Karpas-422 (cell line): ENCODE results near the gene HELB. TPM values are rescaled to one million over a fixed set of nuclear protein-coding genes. Genes with fewer than 3 reads are reported as not detected.
A peak's percentile ranks its signal among the peaks of the same experiment; 100 is the strongest.

Source experiments
- DNase-seq: peaks from one replicate; pipeline ENCODE4 v3.0.0-alpha.2; 2015
- H2AFZ ChIP-seq: fragments of 200-600 bp; sonication (generic); 2 replicates; pipeline ENCODE4 v1.6.1; 2014; ENCODE audit warnings: antibody characterized with exemption, low read length, mixed read lengths
- H3K27ac ChIP-seq: fragments of 200-600 bp; sonication (generic); 2 replicates; pipeline ENCODE4 v1.5.1; 2014; ENCODE audit warnings: mild to moderate bottlenecking, low read length, moderate library complexity
- H3K27me3 ChIP-seq: fragments of 200-600 bp; sonication (generic); 2 replicates; pipeline ENCODE4 v1.6.1; 2014; ENCODE audit warnings: low read length, mixed read lengths
- H3K36me3 ChIP-seq: fragments of 200-600 bp; sonication (generic); 2 replicates; pipeline ENCODE4 v1.6.1; 2014; ENCODE audit warnings: low read length, mixed read lengths; ENCODE audit not compliant: insufficient read depth
- H3K4me1 ChIP-seq: fragments of 200-600 bp; sonication (generic); 2 replicates; pipeline ENCODE4 v1.6.1; 2014; ENCODE audit warnings: mild to moderate bottlenecking, low read length, mixed read lengths
- H3K4me2 ChIP-seq: fragments of 200-600 bp; sonication (generic); 2 replicates; pipeline ENCODE4 v1.6.1; 2014; ENCODE audit warnings: low read length, low read depth, mild to moderate bottlenecking; ENCODE audit not compliant: poor library complexity, severe bottlenecking
- H3K4me3 ChIP-seq: fragments of 200-600 bp; sonication (generic); 2 replicates; pipeline ENCODE4 v1.5.1; 2014; ENCODE audit warnings: mild to moderate bottlenecking, antibody characterized with exemption, low read length, mixed read lengths
- H3K79me2 ChIP-seq: fragments of 200-600 bp; sonication (generic); 2 replicates; pipeline ENCODE4 v1.6.1; 2014; ENCODE audit warnings: mild to moderate bottlenecking, low read length, mixed read lengths
- H3K9ac ChIP-seq: fragments of 200-600 bp; sonication (generic); 2 replicates; pipeline ENCODE4 v1.6.0; 2014; ENCODE audit warnings: low read length
- H3K9me2 ChIP-seq: fragments of 200-600 bp; sonication (generic), shearing (Covaris generic); replicated peaks from 2 replicates; pipeline ENCODE4 v1.6.0; 2014; ENCODE audit warnings: mild to moderate bottlenecking, low read length, moderate library complexity; ENCODE audit not compliant: insufficient read depth
- H3K9me3 ChIP-seq: fragments of 300-700, 200-600 bp; sonication (generic); 2 replicates; pipeline ENCODE4 v1.6.1; 2014; ENCODE audit warnings: low read length, mixed read lengths
- H4K20me1 ChIP-seq: fragments of 200-600 bp; sonication (generic); 2 replicates; pipeline ENCODE4 v1.6.1; 2014; ENCODE audit warnings: mild to moderate bottlenecking, antibody characterized with exemption, low read length, low read depth; ENCODE audit not compliant: insufficient read depth
- total RNA-seq: library from RNA; depleted of rRNA; stranded (reverse); fragments of >200 nt; shearing (Covaris generic); gene quantifications from 2 replicates; pipeline ENCODE4 v1.2.3, GENCODE V29; 2014; ENCODE audit warnings: low replicate concordance

HELB gene
- total RNA-seq, 1 experiment from 2014 or later, result 7.7 TPM

DNA sequence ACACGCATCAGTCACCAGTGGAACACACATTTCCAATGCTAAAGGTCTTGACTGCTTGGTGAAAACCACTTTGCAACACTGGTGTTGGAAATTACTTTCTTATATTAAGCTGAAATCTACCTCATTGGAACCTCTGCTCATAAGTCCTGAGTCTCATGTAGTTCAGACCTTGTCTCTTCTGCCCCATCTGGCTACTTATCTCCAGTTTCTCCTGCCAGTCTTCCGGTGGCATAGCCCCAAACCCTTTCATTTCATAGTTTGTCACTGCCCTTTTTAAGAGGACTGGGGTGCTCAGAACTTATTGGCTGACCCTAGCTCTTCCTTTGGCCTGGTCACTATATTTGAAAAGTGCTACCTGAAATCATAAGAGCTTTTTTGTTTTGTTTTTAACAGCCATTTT lies 43.7 kb downstream of the HELB start:
- no peak overlapping the region for H3K4me2 ChIP-seq
- H3K9ac ChIP-seq, result no peak overlapping the region
- H3K4me1 ChIP-seq, result no peaks in the 10 kb centered on the region
- H4K20me1 ChIP-seq, result no peaks in the 10 kb centered on the region
- H3K27ac ChIP-seq, result no peak overlapping the region
- H3K4me3 ChIP-seq, result no peak overlapping the region
- H3K36me3 ChIP-seq, result no peaks in the 10 kb centered on the region
- H3K9me3 ChIP-seq, result no peaks in the 10 kb centered on the region
- no peak overlapping the region for H2AFZ ChIP-seq
- no peaks in the 10 kb centered on the region for H3K79me2 ChIP-seq
- H3K27me3 ChIP-seq, result no peaks in the 10 kb centered on the region
- no peaks in the 10 kb centered on the region for H3K9me2 ChIP-seq
- DNase-seq, result no peak

DNA sequence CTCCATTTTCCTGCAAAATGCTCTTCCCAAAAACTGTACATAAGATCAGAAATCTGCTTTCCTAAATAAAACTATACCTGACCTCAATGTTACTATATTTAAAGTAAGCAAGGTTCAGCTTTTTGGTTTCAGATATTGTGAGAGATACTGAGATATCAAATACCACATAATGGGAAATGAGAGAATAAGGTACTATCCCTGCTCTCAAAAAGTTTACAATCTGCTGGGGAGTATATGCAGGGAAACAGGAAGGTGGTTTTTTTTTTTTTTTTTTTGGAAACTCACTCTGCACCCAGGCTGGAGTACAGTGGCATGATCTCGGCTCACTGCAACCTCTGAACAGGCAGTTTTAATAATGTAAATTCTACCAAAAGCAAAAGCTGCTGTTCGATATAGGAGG lies 49.0 kb downstream of the HELB start:
- Histone ChIP-seq H3K9me3 (no peaks in the 10 kb centered on the region), H3K4me3 (no peak overlapping the region), H3K9ac (no peak overlapping the region), H3K79me2 (no peaks in the 10 kb centered on the region), H3K36me3 (no peaks in the 10 kb centered on the region), H3K9me2 (no peaks in the 10 kb centered on the region), H3K27ac (no peak overlapping the region), H3K4me2 (no peak overlapping the region), H2AFZ (no peak overlapping the region), H3K27me3 (no peaks in the 10 kb centered on the region), H3K4me1 (0 out of 2 replicates have a peak, but pooled peaks cover 3% of the 10 kb centered on the region), H4K20me1 (no peaks in the 10 kb centered on the region)
- DNase-seq, result no peak

DNA sequence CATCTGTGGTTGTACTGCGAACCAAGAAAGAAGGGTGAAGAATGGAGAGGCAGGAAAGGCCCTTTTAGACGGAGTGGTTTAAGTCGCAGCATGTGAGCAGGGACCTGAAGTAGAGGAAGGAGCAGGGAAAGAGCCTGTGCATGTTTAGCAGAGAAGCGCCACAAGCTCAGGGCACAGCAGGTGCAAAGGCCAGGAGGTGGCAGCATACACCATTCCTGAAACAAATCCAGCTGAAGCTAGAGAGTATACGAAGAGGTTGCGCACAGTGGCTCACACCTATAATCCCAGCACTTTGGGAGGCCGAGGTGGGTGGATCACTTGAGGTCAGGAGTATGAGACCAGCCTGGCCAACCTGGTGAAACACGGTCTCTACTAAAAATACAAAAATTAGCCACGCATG lies 49.9 kb downstream of the HELB start:
- Histone ChIP-seq H3K9me2 (no peaks in the 10 kb centered on the region), H4K20me1 (no peaks in the 10 kb centered on the region), H3K27me3 (no peaks in the 10 kb centered on the region), H3K4me2 (no peak overlapping the region), H3K4me3 (no peak overlapping the region), H2AFZ (no peak overlapping the region), H3K79me2 (no peaks in the 10 kb centered on the region), H3K4me1 (0 out of 2 replicates have a peak, but pooled peaks cover 3% of the 10 kb centered on the region), H3K36me3 (no peaks in the 10 kb centered on the region), H3K9me3 (no peaks in the 10 kb centered on the region), H3K27ac (no peak overlapping the region), H3K9ac (no peak overlapping the region)
- peak; percentile 72 for DNase-seq

DNA sequence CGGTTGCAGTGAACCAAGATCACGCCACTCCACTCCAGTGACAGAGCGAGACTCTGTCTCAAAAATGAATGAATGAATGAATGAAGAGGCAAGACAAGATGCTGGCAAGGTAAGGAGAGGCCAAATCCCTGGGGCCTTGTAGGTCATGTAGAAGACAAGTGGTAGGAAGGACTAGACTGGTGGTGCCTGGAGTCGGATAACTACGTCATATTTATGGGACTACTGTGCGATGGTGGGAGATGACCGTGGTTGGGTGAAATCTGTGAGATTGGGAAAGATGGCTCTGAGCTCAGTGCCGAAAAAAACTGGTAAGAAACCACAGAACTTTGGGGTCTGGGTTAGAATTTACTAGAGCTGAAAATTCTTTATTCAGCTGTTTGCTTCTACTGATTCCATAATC lies 50.6 kb downstream of the HELB start:
- Histone ChIP-seq H3K9me2 (no peaks in the 10 kb centered on the region), H3K9ac (no peak overlapping the region)

DNA sequence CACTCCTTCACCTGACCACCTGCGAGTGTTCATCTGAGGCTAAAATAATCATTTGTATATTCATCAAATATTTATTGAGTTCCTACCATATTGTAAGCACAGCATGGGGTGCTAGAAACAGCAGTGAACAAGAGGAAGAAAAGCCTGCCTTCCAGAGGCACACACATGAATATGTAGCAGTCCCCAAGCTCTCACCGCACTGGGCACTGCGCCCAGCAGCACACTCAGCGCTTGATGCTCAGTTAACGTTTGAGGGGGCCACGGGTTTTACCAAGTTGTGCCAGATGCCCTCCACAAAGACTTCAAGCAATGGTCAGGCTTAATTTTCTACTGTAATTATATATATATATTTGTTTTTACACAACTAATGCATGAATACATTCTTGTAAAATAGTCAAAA lies 52.0 kb downstream of the HELB start:
- H3K9ac ChIP-seq, result no peak overlapping the region
- H3K4me2 ChIP-seq, result no peak overlapping the region
- H3K79me2 ChIP-seq, result no peaks in the 10 kb centered on the region

More for the DNA sequence above, 50.6 kb downstream of the HELB start:
- H3K27ac ChIP-seq, result no peak overlapping the region
- no peaks in the 10 kb centered on the region for H3K9me3 ChIP-seq
- no peak for DNase-seq
- 0 out of 2 replicates have a peak, but pooled peaks cover 3% of the 10 kb centered on the region for H3K4me1 ChIP-seq
- H2AFZ ChIP-seq, result no peak overlapping the region
- H4K20me1 ChIP-seq, result no peaks in the 10 kb centered on the region
- no peaks in the 10 kb centered on the region for H3K27me3 ChIP-seq
- H3K36me3 ChIP-seq, result no peaks in the 10 kb centered on the region
- no peak overlapping the region for H3K4me3 ChIP-seq
- H3K79me2 ChIP-seq, result no peaks in the 10 kb centered on the region
- H3K4me2 ChIP-seq, result no peak overlapping the region

DNA sequence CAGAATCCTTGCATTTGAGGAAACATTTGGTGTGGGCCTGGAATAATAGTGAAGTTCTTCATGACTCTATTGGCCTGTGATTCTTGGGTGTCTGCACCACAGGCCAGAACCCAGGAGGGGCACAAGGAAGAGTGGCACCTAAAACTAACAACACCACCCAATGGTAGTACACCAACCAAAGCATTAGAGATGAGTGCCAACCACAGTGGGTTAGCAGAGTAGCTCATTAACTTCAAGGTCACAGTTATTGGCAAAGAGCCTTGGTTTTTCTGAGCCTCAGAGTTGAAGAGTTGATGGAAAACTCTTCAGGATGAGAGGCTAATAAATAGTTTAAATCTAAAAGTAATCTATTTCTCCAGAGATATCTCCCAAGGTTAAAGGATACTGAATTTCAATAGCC lies 57.0 kb downstream of the HELB start:
- H3K4me2 ChIP-seq, result no peak overlapping the region
- H3K4me1 ChIP-seq, result no peaks in the 10 kb centered on the region
- H3K9me2 ChIP-seq, result no peaks in the 10 kb centered on the region
- no peak overlapping the region for H3K9ac ChIP-seq
- H3K27ac ChIP-seq, result no peak overlapping the region
- H3K27me3 ChIP-seq, result no peaks in the 10 kb centered on the region
- H2AFZ ChIP-seq, result no peak overlapping the region
- H3K36me3 ChIP-seq, result no peaks in the 10 kb centered on the region
- H4K20me1 ChIP-seq, result no peaks in the 10 kb centered on the region
- no peak for DNase-seq
- H3K4me3 ChIP-seq, result no peak overlapping the region
- no peaks in the 10 kb centered on the region for H3K79me2 ChIP-seq
- no peaks in the 10 kb centered on the region for H3K9me3 ChIP-seq

More for the DNA sequence above, 52.0 kb downstream of the HELB start:
- DNase-seq, result no peak
- H3K27me3 ChIP-seq, result no peaks in the 10 kb centered on the region
- no peak overlapping the region for H3K27ac ChIP-seq
- no peaks in the 10 kb centered on the region for H3K9me3 ChIP-seq
- no peaks in the 10 kb centered on the region for H4K20me1 ChIP-seq
- 0 out of 2 replicates have a peak, but pooled peaks cover 3% of the 10 kb centered on the region for H3K4me1 ChIP-seq
- no peak overlapping the region for H2AFZ ChIP-seq
- no peaks in the 10 kb centered on the region for H3K9me2 ChIP-seq
- no peaks in the 10 kb centered on the region for H3K36me3 ChIP-seq
- H3K4me3 ChIP-seq, result no peak overlapping the region

DNA sequence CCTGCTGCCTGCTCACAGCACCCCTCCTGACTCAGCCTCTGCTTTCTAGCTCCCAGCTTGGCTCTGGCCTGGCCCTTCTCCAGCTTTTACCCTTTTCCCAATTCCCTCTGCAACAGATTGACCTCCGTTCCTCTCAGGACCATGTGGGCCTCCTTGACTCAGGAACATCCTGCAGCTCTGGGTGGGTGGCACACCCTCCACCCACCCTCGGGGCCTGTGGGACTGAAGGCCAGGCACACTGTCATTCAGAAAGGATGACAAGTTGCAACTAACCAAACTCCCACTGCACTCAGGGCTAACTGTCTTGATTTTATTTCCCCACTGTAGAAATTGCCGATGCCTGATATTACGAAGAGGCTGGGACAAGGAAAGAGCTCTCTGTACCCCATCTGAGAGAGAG lies 59.4 kb downstream of the HELB start:
- H3K9ac ChIP-seq, result no peak overlapping the region
- no peaks in the 10 kb centered on the region for H3K27me3 ChIP-seq
- no peaks in the 10 kb centered on the region for H3K4me1 ChIP-seq
- no peak overlapping the region for H3K4me3 ChIP-seq
- no peak overlapping the region for H3K27ac ChIP-seq
- DNase-seq, result no peak
- no peaks in the 10 kb centered on the region for H3K9me3 ChIP-seq
- no peak overlapping the region for H3K4me2 ChIP-seq
- no peak overlapping the region for H2AFZ ChIP-seq
- no peaks in the 10 kb centered on the region for H4K20me1 ChIP-seq
- H3K79me2 ChIP-seq, result no peaks in the 10 kb centered on the region
- no peaks in the 10 kb centered on the region for H3K36me3 ChIP-seq
- H3K9me2 ChIP-seq, result no peaks in the 10 kb centered on the region

DNA sequence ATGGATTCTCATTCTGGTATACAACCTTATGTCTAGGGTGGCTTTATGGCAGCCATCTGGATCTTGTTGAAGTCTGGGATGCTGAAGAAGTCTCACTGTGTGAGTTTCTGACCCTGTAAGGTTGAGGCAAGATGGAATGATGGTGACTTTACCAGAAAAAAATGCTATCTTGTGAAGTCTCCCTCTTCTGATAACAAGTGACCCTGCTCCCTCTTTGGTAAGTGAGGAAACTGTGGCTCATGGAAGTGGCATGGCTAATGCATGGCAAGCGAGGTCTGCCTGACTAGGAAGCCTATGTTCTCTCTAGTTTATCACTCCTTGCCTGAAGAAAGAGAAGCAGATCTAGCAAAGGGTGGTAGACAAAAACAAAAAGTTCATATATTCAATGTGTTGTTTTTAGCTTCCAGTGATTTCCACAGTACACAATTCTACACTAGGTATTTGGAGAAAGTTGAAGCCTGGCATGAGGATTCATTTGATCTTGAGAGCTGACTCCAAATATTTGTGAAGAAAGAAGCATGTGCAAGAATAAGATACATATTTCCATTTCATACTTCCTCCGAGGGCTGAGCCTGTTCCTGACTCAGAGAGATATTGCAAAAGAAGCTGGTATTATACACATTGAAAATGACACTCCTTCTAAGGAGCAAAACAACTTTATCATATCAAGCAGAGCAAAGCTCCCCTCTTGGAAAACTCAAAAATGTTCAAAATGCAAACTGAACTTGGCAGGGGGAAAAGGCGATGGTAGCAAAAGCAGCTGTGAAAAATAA lies 63.6 kb downstream of the HELB start:
- Histone ChIP-seq H3K27me3 (no peaks in the 10 kb centered on the region), H3K4me2 (no peak overlapping the region), H3K9me3 (no peaks in the 10 kb centered on the region), H3K27ac (no peak overlapping the region), H3K36me3 (no peaks in the 10 kb centered on the region), H3K4me3 (no peak overlapping the region), H3K79me2 (no peaks in the 10 kb centered on the region), H2AFZ (no peak overlapping the region), H3K4me1 (no peaks in the 10 kb centered on the region), H3K9ac (no peak overlapping the region), H4K20me1 (no peaks in the 10 kb centered on the region), H3K9me2 (no peaks in the 10 kb centered on the region)
- no peak for DNase-seq
